GM12801 (cell line): Measurements from ENCODE around the gene EPYC.

ENCODE experiments used
- CTCF ChIP-seq: IDR thresholded peaks from one replicate; pipeline ENCODE4 v1.5.1; 2011; ENCODE audit warnings: control low read depth; ENCODE audit not compliant: insufficient read length; ENCODE audit errors: extremely low read depth

EPYC gene

DNA sequence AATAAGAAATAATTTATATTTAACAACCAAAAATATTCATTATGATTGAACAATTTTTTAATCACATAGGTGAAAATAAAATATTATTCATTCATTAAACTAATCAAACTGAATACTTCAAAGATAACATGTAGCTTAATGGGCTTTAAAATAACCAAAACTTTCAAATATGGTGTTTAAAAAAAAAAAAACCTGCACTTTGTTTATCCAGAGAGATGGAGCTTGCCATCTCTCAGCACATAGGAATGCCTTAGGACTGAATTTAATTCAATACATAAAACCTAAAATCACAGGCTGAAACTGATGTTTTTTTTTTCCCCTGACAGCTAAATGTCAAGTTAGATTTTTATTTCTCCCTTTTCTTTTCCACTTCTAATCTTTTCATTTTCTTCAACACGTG is 35.4 kb downstream of the EPYC start:
- no peak for TF ChIP-seq CTCF

GRCh38 chr12:90965204-90965603 is 39.6 kb downstream of the EPYC start:
- TF ChIP-seq CTCF, result no peak

DNA sequence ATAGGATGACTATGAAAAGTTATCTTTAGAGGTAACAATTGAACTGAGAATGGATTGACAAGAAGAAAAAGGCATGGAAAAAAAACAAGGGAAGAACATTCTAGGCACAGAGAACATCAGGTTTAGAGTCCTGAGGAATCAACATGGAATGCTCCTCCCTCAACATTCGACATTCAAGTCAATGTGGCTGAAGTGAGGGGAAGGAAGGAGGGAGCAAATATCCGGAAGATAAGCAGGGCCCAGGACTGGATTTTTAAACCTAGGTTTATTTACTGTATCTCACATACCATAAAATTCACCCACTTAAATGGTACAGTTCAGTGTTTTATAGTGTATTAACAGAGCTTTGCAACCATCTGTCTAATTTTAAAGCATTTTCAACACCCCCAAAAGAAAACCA is 40.2 kb downstream of the EPYC start:
- no peak for TF ChIP-seq CTCF

DNA sequence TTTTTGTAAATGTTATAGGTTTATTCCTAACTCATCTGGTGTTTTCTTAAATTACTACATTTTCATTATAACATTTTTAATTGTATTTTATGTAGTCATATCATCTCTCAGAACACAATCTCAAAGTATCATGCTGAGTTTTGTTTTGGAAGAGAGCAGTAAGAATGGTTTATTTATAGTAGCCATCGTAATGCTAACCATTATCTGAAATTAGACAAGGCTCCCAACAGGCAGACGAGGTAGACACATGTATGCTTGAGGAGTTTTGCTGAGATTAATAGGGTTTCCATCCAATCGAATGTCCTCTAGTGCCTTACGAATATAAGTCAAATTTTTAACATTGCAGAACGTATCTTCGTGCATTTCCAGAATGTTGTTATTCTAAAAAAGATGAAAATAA is 40.8 kb downstream of the EPYC start:
- TF ChIP-seq CTCF, result no peak

- no peak for TF ChIP-seq CTCF
These were observed 43.6 kb downstream of the EPYC start for GRCh38 chr12:90961154-90961553.

- TF ChIP-seq CTCF, result no peak
These were observed 45.1 kb downstream of the EPYC start for GRCh38 chr12:90959538-90960139.

DNA sequence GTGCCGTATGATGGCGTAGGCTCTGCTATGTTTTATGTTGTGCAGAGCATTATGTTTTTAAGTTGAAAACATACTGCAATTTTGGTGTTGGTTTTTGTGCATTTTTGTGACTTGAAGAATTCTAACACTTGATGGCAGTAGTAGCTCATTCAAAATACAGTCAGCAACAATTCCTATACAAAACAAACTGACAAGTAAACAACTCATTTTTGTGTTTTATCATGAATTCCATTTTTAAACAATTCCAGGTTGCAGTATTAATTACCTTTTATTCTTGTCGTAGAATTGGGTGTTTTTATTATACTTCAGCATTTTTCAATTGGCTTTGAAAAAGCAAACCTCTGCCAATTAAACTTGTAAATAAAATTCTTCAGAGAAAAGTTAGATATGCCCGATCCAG is 45.7 kb downstream of the EPYC start:
- no peak for TF ChIP-seq CTCF
